OCI-LY7 (cell line): ENCODE data around the gene NT5M. TPM values are rescaled to one million over a fixed set of nuclear protein-coding genes. Genes with fewer than 3 reads are reported as not detected.
A peak's percentile ranks its signal among the peaks of the same experiment; 100 is the strongest.

ENCODE experiments used
- BruUV-seq: library from RNA; stranded (reverse); fragments of 400-500 nt; replicated peaks from 2 replicates; lab custom pipeline; 2021; lab: Mats Ljungman, UMichigan
- CTCF ChIA-PET: fragments of 300-600 bp; sonication (Branson Sonifier 250); formaldehyde crosslinking; loops from one replicate; lab custom pipeline; 2022; ENCODE audit warnings: antibody characterized with exemption; ENCODE audit not compliant: unreplicated experiment; lab: Charles Lee
- POLR2A ChIA-PET: fragments of 300-600 bp; sonication (Branson Sonifier 250); formaldehyde crosslinking; loops from one replicate; lab custom pipeline; 2022; ENCODE audit warnings: antibody characterized with exemption; lab: Charles Lee
- DNase-seq: peaks from one replicate; pipeline ENCODE4 v3.0.0-alpha.2; 2015; ENCODE audit warnings: low spot score
- H2AFZ ChIP-seq: fragments of 200-600 bp; sonication (generic), shearing (Covaris generic); 2 replicates; pipeline ENCODE4 v1.6.1; 2014; ENCODE audit warnings: mild to moderate bottlenecking, antibody characterized with exemption, low read length, moderate library complexity
- H3K27ac ChIP-seq: fragments of 200-600 bp; sonication (generic); 2 replicates; pipeline ENCODE4 v1.5.1; 2014; ENCODE audit warnings: mixed run types, low read depth, mild to moderate bottlenecking, moderate library complexity, low read length, inconsistent platforms; ENCODE audit not compliant: poor library complexity, severe bottlenecking
- H3K36me3 ChIP-seq: fragments of 200-600 bp; sonication (generic); 2 replicates; pipeline ENCODE4 v1.6.1; 2014; ENCODE audit warnings: mild to moderate bottlenecking, antibody characterized with exemption, low read length, moderate library complexity, mixed read lengths; ENCODE audit not compliant: insufficient read depth
- H3K4me1 ChIP-seq: fragments of 200-600 bp; sonication (generic); 2 replicates; pipeline ENCODE4 v1.5.1; 2014; ENCODE audit warnings: mild to moderate bottlenecking, low read length; ENCODE audit not compliant: insufficient read depth, poor library complexity, severe bottlenecking
- H3K4me2 ChIP-seq: fragments of 200-600 bp; sonication (generic); 2 replicates; pipeline ENCODE4 v1.6.1; 2014; ENCODE audit warnings: mild to moderate bottlenecking, low read length
- H3K4me3 ChIP-seq: fragments of 200-600 bp; sonication (generic); 2 replicates; pipeline ENCODE4 v1.5.1; 2014; ENCODE audit warnings: mild to moderate bottlenecking, low read depth, low read length; ENCODE audit not compliant: poor library complexity, severe bottlenecking
- H3K79me2 ChIP-seq: fragments of 200-600 bp; sonication (generic); 2 replicates; pipeline ENCODE4 v1.6.1; 2016; ENCODE audit warnings: low read depth, mild to moderate bottlenecking, low read length, moderate library complexity, mixed read lengths; ENCODE audit not compliant: insufficient read depth
- H3K9me2 ChIP-seq: fragments of 200-600 bp; sonication (generic); 2 replicates; pipeline ENCODE4 v1.6.1; 2016; ENCODE audit warnings: mild to moderate bottlenecking, low read length, mixed read lengths; ENCODE audit not compliant: insufficient read depth
- H3K9me3 ChIP-seq: fragments of 200-600 bp; sonication (generic); 2 replicates; pipeline ENCODE4 v1.6.1; 2014; ENCODE audit warnings: mild to moderate bottlenecking, mixed run types, low read length, mixed read lengths
- H4K20me1 ChIP-seq: fragments of 200-600 bp; sonication (generic); 2 replicates; pipeline ENCODE4 v1.6.1; 2014; ENCODE audit warnings: mild to moderate bottlenecking, antibody characterized with exemption, low read length, moderate library complexity, mixed read lengths; ENCODE audit not compliant: insufficient read depth
- CTCF ChIP-seq: fragments of 200-600 bp; sonication (generic); conservative IDR thresholded peaks from 2 replicates; pipeline ENCODE4 v1.5.1; 2014; ENCODE audit warnings: mild to moderate bottlenecking, antibody characterized with exemption, low read length, moderate library complexity, mixed read lengths
- EZH2phosphoT487 ChIP-seq: fragments of 200-600 bp; sonication (generic); IDR thresholded peaks from 2 replicates; pipeline ENCODE4 v1.6.1; 2018; ENCODE audit warnings: low read depth, borderline replicate concordance, mild to moderate bottlenecking, mixed run types, antibody characterized with exemption, low read length, moderate library complexity, mixed read lengths
- intact Hi-C: fragments of 100-400 bp; cut with micrococcal nuclease; formaldehyde crosslinking; loops from one replicate; pipeline ENCODE4 v1.10.0; 2022; ENCODE audit not compliant: unreplicated experiment
- total RNA-seq, 2 experiments: library from RNA; depleted of rRNA in 1 of 2; stranded (reverse); fragments of >200 nt in 1 of 2; shearing (Covaris generic) in 1 of 2; gene quantifications; 2 replicates each; pipeline ENCODE4 v1.2.3, GENCODE V29; 2014 to 2022

Gene NT5M
- total RNA-seq, 2 experiments from 2014 or later: 8.2 to 14.0 TPM

GRCh38 chr17:17387017-17387497, 83.9 kb downstream of the NT5M start:
- no peaks in the 10 kb centered on the region for H3K9me3 ChIP-seq
- H3K9me2 ChIP-seq: no peaks in the 10 kb centered on the region
- no peak overlapping the region for H2AFZ ChIP-seq
- TF ChIP-seq EZH2phosphoT487: no peak
- no peak for TF ChIP-seq CTCF
- no peaks in the 10 kb centered on the region for H4K20me1 ChIP-seq
- ChIA-PET CTCF (no interaction called here), POLR2A (no interaction called here)
- no peaks in the 10 kb centered on the region for H3K79me2 ChIP-seq
- H3K4me2 ChIP-seq: no peak overlapping the region
- intact Hi-C loops: no loop called here
- no peak overlapping the region for H3K27ac ChIP-seq
- H3K4me1 ChIP-seq: no peaks in the 10 kb centered on the region
- DNase-seq: no peak
- no TSS peak for BruUV-seq
- no peaks in the 10 kb centered on the region for H3K36me3 ChIP-seq
- H3K4me3 ChIP-seq: no peak overlapping the region

GRCh38 chr17:17387498-17388362, 84.6 kb downstream of the NT5M start:
- TF ChIP-seq CTCF (peak; percentile 76), EZH2phosphoT487 (no peak)
- H4K20me1 ChIP-seq: no peaks in the 10 kb centered on the region
- H3K79me2 ChIP-seq: no peaks in the 10 kb centered on the region
- ChIA-PET CTCF (no interaction called here), POLR2A (no interaction called here)
- DNase-seq: peak; percentile 70
- intact Hi-C loops: no loop called here
- no peaks in the 10 kb centered on the region for H3K9me3 ChIP-seq
- no peak overlapping the region for H3K27ac ChIP-seq
- H3K4me3 ChIP-seq: no peak overlapping the region
- no peaks in the 10 kb centered on the region for H3K9me2 ChIP-seq
- H3K36me3 ChIP-seq: no peaks in the 10 kb centered on the region
- H3K4me2 ChIP-seq: no peak overlapping the region
- no TSS peak for BruUV-seq
- H3K4me1 ChIP-seq: no peaks in the 10 kb centered on the region
- no peak overlapping the region for H2AFZ ChIP-seq
